Neural cell (in vitro differentiated cells): ENCODE results near the gene CLEC16A. TPM values are rescaled to one million over a fixed set of nuclear protein-coding genes. Genes with fewer than 3 reads are reported as not detected.

Source experiments
- H2AFZ ChIP-seq: fragments of 200-600, 300-800 bp; sonication (generic), shearing (Covaris generic); 2 replicates; pipeline ENCODE4 v1.6.0; 2014; ENCODE audit warnings: low read depth, mild to moderate bottlenecking, antibody characterized with exemption, low read length, moderate library complexity
- H3F3A ChIP-seq: fragments of 200-600 bp; shearing (Covaris generic); 2 replicates; pipeline ENCODE4 v1.6.1; 2016; ENCODE audit warnings: mild to moderate bottlenecking, moderate library complexity, mixed read lengths, antibody characterized with exemption, low read length; ENCODE audit not compliant: insufficient read depth, poor library complexity, severe bottlenecking
- H3K27ac ChIP-seq: fragments of 200-600, 300-800 bp; sonication (generic), shearing (Covaris generic); 2 replicates; pipeline ENCODE4 v1.5.1; 2014; ENCODE audit warnings: mild to moderate bottlenecking, low read length, moderate library complexity
- H3K27me3 ChIP-seq: fragments of 300-800, 200-600 bp; sonication (generic), shearing (Covaris generic); 2 replicates; pipeline ENCODE4 v1.6.0; 2014; ENCODE audit warnings: mild to moderate bottlenecking, low read depth, low read length, moderate library complexity; ENCODE audit not compliant: insufficient read depth
- H3K36me3 ChIP-seq: fragments of 300-800, 200-600 bp; sonication (generic), shearing (Covaris generic); 2 replicates; pipeline ENCODE4 v1.5.1; 2014; ENCODE audit warnings: mild to moderate bottlenecking, antibody characterized with exemption, low read length, moderate library complexity; ENCODE audit not compliant: insufficient read depth
- H3K4me2 ChIP-seq: fragments of 300-800, 200-600 bp; sonication (generic), shearing (Covaris generic); 2 replicates; pipeline ENCODE4 v1.6.0; 2014; ENCODE audit warnings: mild to moderate bottlenecking, low read length
- H3K4me3 ChIP-seq: fragments of 300-800, 200-600 bp; sonication (generic), shearing (Covaris generic); 2 replicates; pipeline ENCODE4 v1.5.1; 2014; ENCODE audit warnings: mild to moderate bottlenecking, low read length, moderate library complexity
- H3K79me2 ChIP-seq: fragments of 200-600 bp; shearing (Covaris generic); replicated peaks from 2 replicates; pipeline ENCODE4 v1.6.0; 2014; ENCODE audit warnings: mild to moderate bottlenecking, low read length, moderate library complexity; ENCODE audit not compliant: insufficient read depth
- H3K9ac ChIP-seq: fragments of 300-800, 200-600 bp; sonication (generic), shearing (Covaris generic); 2 replicates; pipeline ENCODE4 v1.6.1; 2016; ENCODE audit warnings: mild to moderate bottlenecking, low read length, mixed read lengths
- H3K9me2 ChIP-seq: fragments of 200-600 bp; shearing (Covaris generic); 2 replicates; pipeline ENCODE4 v1.6.1; 2016; ENCODE audit warnings: mild to moderate bottlenecking, low read length, mixed read lengths; ENCODE audit not compliant: insufficient read depth
- H3K9me3 ChIP-seq: fragments of 200-600, 300-800 bp; sonication (generic), shearing (Covaris generic); 2 replicates; pipeline ENCODE4 v1.6.1; 2016; ENCODE audit warnings: mild to moderate bottlenecking, mixed run types, low read length, moderate library complexity, mixed read lengths
- H4K20me1 ChIP-seq: fragments of 200-600 bp; shearing (Covaris generic); 2 replicates; pipeline ENCODE4 v1.6.1; 2016; ENCODE audit warnings: mild to moderate bottlenecking, mixed run types; ENCODE audit not compliant: insufficient read depth
- CTCF ChIP-seq: fragments of 450-650 bp; IDR thresholded peaks from 2 replicates; pipeline ENCODE4 v1.5.1; 2014; ENCODE audit warnings: antibody characterized with exemption, mild to moderate bottlenecking, moderate library complexity; ENCODE audit not compliant: poor library complexity, severe bottlenecking
- EP300 ChIP-seq: fragments of 450-650 bp; conservative IDR thresholded peaks from 2 replicates; pipeline ENCODE4 v1.6.1; 2014; ENCODE audit warnings: antibody characterized with exemption, mild to moderate bottlenecking, moderate library complexity; ENCODE audit not compliant: poor library complexity, severe bottlenecking
- EZH2 ChIP-seq: fragments of 200-600, 300-800 bp; shearing (Covaris generic), sonication (generic); IDR thresholded peaks from 2 replicates; pipeline ENCODE4 v1.6.1; 2014; ENCODE audit warnings: antibody characterized with exemption, low read length, borderline replicate concordance, mild to moderate bottlenecking; ENCODE audit not compliant: insufficient read depth, poor library complexity, severe bottlenecking
- MXI1 ChIP-seq: fragments of 450-650 bp; conservative IDR thresholded peaks from 2 replicates; pipeline ENCODE4 v1.6.1; 2014; ENCODE audit warnings: antibody characterized with exemption, mild to moderate bottlenecking; ENCODE audit not compliant: poor library complexity, severe bottlenecking
- POLR2AphosphoS5 ChIP-seq: IDR thresholded peaks from 2 replicates; pipeline ENCODE4 v1.6.1; 2012
- RAD21 ChIP-seq: fragments of 450-650 bp; conservative IDR thresholded peaks from 2 replicates; pipeline ENCODE4 v1.6.1; 2014; ENCODE audit warnings: antibody characterized with exemption, mild to moderate bottlenecking, moderate library complexity
- REST ChIP-seq: IDR thresholded peaks from 2 replicates; pipeline ENCODE4 v1.6.1; 2012; ENCODE audit warnings: borderline replicate concordance
- SMC3 ChIP-seq: fragments of 450-650 bp; conservative IDR thresholded peaks from 2 replicates; pipeline ENCODE4 v1.6.1; 2014; ENCODE audit warnings: antibody characterized with exemption, mild to moderate bottlenecking, moderate library complexity; ENCODE audit not compliant: poor library complexity
- TAF1 ChIP-seq: IDR thresholded peaks from 2 replicates; pipeline ENCODE4 v1.6.1; 2012; ENCODE audit warnings: low read depth
- polyA plus RNA-seq: library from polyadenylated mRNA; depleted of rRNA; stranded (reverse); fragments of >200 nt; gene quantifications from 2 replicates; pipeline ENCODE4 v1.2.3, GENCODE V29; 2014

The CLEC16A gene
- polyA plus RNA-seq, 1 donor from 2014 or later: 11.1 TPM

GRCh38 chr16:11016993-11017392 is 72.6 kb downstream of the CLEC16A start:
- Histone ChIP-seq H3K27me3 (no peaks in the 10 kb centered on the region), H3F3A (no peaks in the 10 kb centered on the region), H3K4me2 (no peak overlapping the region), H3K9me2 (no peaks in the 10 kb centered on the region), H3K9ac (no peak overlapping the region), H2AFZ (no peak overlapping the region), H3K79me2 (no peaks in the 10 kb centered on the region), H4K20me1 (no peaks in the 10 kb centered on the region), H3K27ac (no peak overlapping the region), H3K4me3 (no peak overlapping the region), H3K9me3 (no peaks in the 10 kb centered on the region), H3K36me3 (no peaks in the 10 kb centered on the region)
- no peak for TF ChIP-seq REST
- no peak for TF ChIP-seq MXI1
- no peak for TF ChIP-seq TAF1
- no peak for TF ChIP-seq POLR2AphosphoS5
- TF ChIP-seq CTCF: no peak
- no peak for TF ChIP-seq RAD21
- no peak for TF ChIP-seq EP300
- TF ChIP-seq SMC3: no peak
- no peak for TF ChIP-seq EZH2

GRCh38 chr16:11017499-11017898 is 73.1 kb downstream of the CLEC16A start:
- H3K36me3 ChIP-seq: no peaks in the 10 kb centered on the region
- H3K9me3 ChIP-seq: no peaks in the 10 kb centered on the region
- H4K20me1 ChIP-seq: no peaks in the 10 kb centered on the region
- TF ChIP-seq REST (no peak), MXI1 (no peak), EP300 (no peak), CTCF (no peak), SMC3 (no peak)
- no peaks in the 10 kb centered on the region for H3K79me2 ChIP-seq
- H3K27me3 ChIP-seq: no peaks in the 10 kb centered on the region
- no peak overlapping the region for H3K27ac ChIP-seq
- H3F3A ChIP-seq: no peaks in the 10 kb centered on the region
- no peak overlapping the region for H2AFZ ChIP-seq
- H3K4me2 ChIP-seq: no peak overlapping the region
- no peaks in the 10 kb centered on the region for H3K9me2 ChIP-seq
- no peak overlapping the region for H3K9ac ChIP-seq
- no peak overlapping the region for H3K4me3 ChIP-seq
